OCI-LY7 (cell line): ENCODE data around the gene RSAD2. TPM values are rescaled to one million over a fixed set of nuclear protein-coding genes. Genes with fewer than 3 reads are reported as not detected.

Experiments
- BruUV-seq: library from RNA; stranded (reverse); fragments of 400-500 nt; replicated peaks from 2 replicates; lab custom pipeline; 2021; lab: Mats Ljungman, UMichigan
- CTCF ChIA-PET: fragments of 300-600 bp; sonication (Branson Sonifier 250); formaldehyde crosslinking; loops from one replicate; lab custom pipeline; 2022; ENCODE audit warnings: antibody characterized with exemption; ENCODE audit not compliant: unreplicated experiment; lab: Charles Lee
- POLR2A ChIA-PET: fragments of 300-600 bp; sonication (Branson Sonifier 250); formaldehyde crosslinking; loops from one replicate; lab custom pipeline; 2022; ENCODE audit warnings: antibody characterized with exemption; lab: Charles Lee
- DNase-seq: peaks from one replicate; pipeline ENCODE4 v3.0.0-alpha.2; 2015; ENCODE audit warnings: low spot score
- H2AFZ ChIP-seq: fragments of 200-600 bp; sonication (generic), shearing (Covaris generic); 2 replicates; pipeline ENCODE4 v1.6.1; 2014; ENCODE audit warnings: mild to moderate bottlenecking, antibody characterized with exemption, low read length, moderate library complexity
- H3K27ac ChIP-seq: fragments of 200-600 bp; sonication (generic); 2 replicates; pipeline ENCODE4 v1.5.1; 2014; ENCODE audit warnings: mixed run types, low read depth, mild to moderate bottlenecking, moderate library complexity, low read length, inconsistent platforms; ENCODE audit not compliant: poor library complexity, severe bottlenecking
- H3K36me3 ChIP-seq: fragments of 200-600 bp; sonication (generic); 2 replicates; pipeline ENCODE4 v1.6.1; 2014; ENCODE audit warnings: mild to moderate bottlenecking, antibody characterized with exemption, low read length, moderate library complexity, mixed read lengths; ENCODE audit not compliant: insufficient read depth
- H3K4me1 ChIP-seq: fragments of 200-600 bp; sonication (generic); 2 replicates; pipeline ENCODE4 v1.5.1; 2014; ENCODE audit warnings: mild to moderate bottlenecking, low read length; ENCODE audit not compliant: insufficient read depth, poor library complexity, severe bottlenecking
- H3K4me2 ChIP-seq: fragments of 200-600 bp; sonication (generic); 2 replicates; pipeline ENCODE4 v1.6.1; 2014; ENCODE audit warnings: mild to moderate bottlenecking, low read length
- H3K4me3 ChIP-seq: fragments of 200-600 bp; sonication (generic); 2 replicates; pipeline ENCODE4 v1.5.1; 2014; ENCODE audit warnings: mild to moderate bottlenecking, low read depth, low read length; ENCODE audit not compliant: poor library complexity, severe bottlenecking
- H3K79me2 ChIP-seq: fragments of 200-600 bp; sonication (generic); 2 replicates; pipeline ENCODE4 v1.6.1; 2016; ENCODE audit warnings: low read depth, mild to moderate bottlenecking, low read length, moderate library complexity, mixed read lengths; ENCODE audit not compliant: insufficient read depth
- H3K9me2 ChIP-seq: fragments of 200-600 bp; sonication (generic); 2 replicates; pipeline ENCODE4 v1.6.1; 2016; ENCODE audit warnings: mild to moderate bottlenecking, low read length, mixed read lengths; ENCODE audit not compliant: insufficient read depth
- H3K9me3 ChIP-seq: fragments of 200-600 bp; sonication (generic); 2 replicates; pipeline ENCODE4 v1.6.1; 2014; ENCODE audit warnings: mild to moderate bottlenecking, mixed run types, low read length, mixed read lengths
- H4K20me1 ChIP-seq: fragments of 200-600 bp; sonication (generic); 2 replicates; pipeline ENCODE4 v1.6.1; 2014; ENCODE audit warnings: mild to moderate bottlenecking, antibody characterized with exemption, low read length, moderate library complexity, mixed read lengths; ENCODE audit not compliant: insufficient read depth
- CTCF ChIP-seq: fragments of 200-600 bp; sonication (generic); conservative IDR thresholded peaks from 2 replicates; pipeline ENCODE4 v1.5.1; 2014; ENCODE audit warnings: mild to moderate bottlenecking, antibody characterized with exemption, low read length, moderate library complexity, mixed read lengths
- EZH2phosphoT487 ChIP-seq: fragments of 200-600 bp; sonication (generic); IDR thresholded peaks from 2 replicates; pipeline ENCODE4 v1.6.1; 2018; ENCODE audit warnings: low read depth, borderline replicate concordance, mild to moderate bottlenecking, mixed run types, antibody characterized with exemption, low read length, moderate library complexity, mixed read lengths
- intact Hi-C: fragments of 100-400 bp; cut with micrococcal nuclease; formaldehyde crosslinking; loops from one replicate; pipeline ENCODE4 v1.10.0; 2022; ENCODE audit not compliant: unreplicated experiment
- total RNA-seq, 2 experiments: library from RNA; depleted of rRNA in 1 of 2; stranded (reverse); fragments of >200 nt in 1 of 2; shearing (Covaris generic) in 1 of 2; gene quantifications; 2 replicates each; pipeline ENCODE4 v1.2.3, GENCODE V29; 2014 to 2022

Gene RSAD2
- total RNA-seq, 2 experiments from 2014 or later: not detected

GRCh38 chr2:6913415-6914157 is 36.0 kb downstream of the RSAD2 start:
- CTCF ChIA-PET: no interaction called here
- Histone ChIP-seq H3K4me3 (no peak overlapping the region), H3K9me3 (no peaks in the 10 kb centered on the region), H4K20me1 (no peaks in the 10 kb centered on the region), H3K27ac (no peak overlapping the region), H3K4me2 (no peak overlapping the region), H3K36me3 (no peaks in the 10 kb centered on the region), H3K79me2 (no peaks in the 10 kb centered on the region), H2AFZ (no peak overlapping the region), H3K9me2 (no peaks in the 10 kb centered on the region), H3K4me1 (peaks cover 2% of the 10 kb centered on the region)
- no peak for TF ChIP-seq EZH2phosphoT487
- TF ChIP-seq CTCF: no peak
- intact Hi-C loops: no loop called here
- no TSS peak for BruUV-seq
- POLR2A ChIA-PET: interaction anchor here (0.6 kb wide), 1 partner anchor 8 kb away, joined by 3 read pairs; no protein-coding TSS in a partner anchor
- no peak for DNase-seq

- no peaks in the 10 kb centered on the region for H4K20me1 ChIP-seq
- no peak overlapping the region for H2AFZ ChIP-seq
- ChIA-PET CTCF (no interaction called here), POLR2A (no interaction called here)
- H3K79me2 ChIP-seq: no peaks in the 10 kb centered on the region
- no peak overlapping the region for H3K27ac ChIP-seq
- intact Hi-C loops: no loop called here
- peaks cover 2% of the 10 kb centered on the region for H3K4me1 ChIP-seq
- no TSS peak for BruUV-seq
- H3K36me3 ChIP-seq: no peaks in the 10 kb centered on the region
- no peaks in the 10 kb centered on the region for H3K9me2 ChIP-seq
- no peak overlapping the region for H3K4me3 ChIP-seq
- no peaks in the 10 kb centered on the region for H3K9me3 ChIP-seq
- DNase-seq: no peak
- no peak overlapping the region for H3K4me2 ChIP-seq
- TF ChIP-seq EZH2phosphoT487 (no peak), CTCF (no peak)
Measured at GRCh38 chr2:6914828-6915227, 37.3 kb downstream of the RSAD2 start.

GRCh38 chr2:6915399-6915798 is 37.8 kb downstream of the RSAD2 start:
- ChIA-PET POLR2A (interaction anchor here (1.2 kb wide), 1 partner anchor 18 kb away, joined by 3 read pairs; no protein-coding TSS in a partner anchor), CTCF (no interaction called here)
- no peak overlapping the region for H3K4me2 ChIP-seq
- H3K79me2 ChIP-seq: no peaks in the 10 kb centered on the region
- BruUV-seq: no TSS peak
- no peak for DNase-seq
- peaks cover 2% of the 10 kb centered on the region for H3K4me1 ChIP-seq
- H3K9me2 ChIP-seq: no peaks in the 10 kb centered on the region
- H3K9me3 ChIP-seq: no peaks in the 10 kb centered on the region
- no peak overlapping the region for H3K27ac ChIP-seq
- intact Hi-C loops: no loop called here
- no peaks in the 10 kb centered on the region for H4K20me1 ChIP-seq
- H3K4me3 ChIP-seq: no peak overlapping the region
- no peak for TF ChIP-seq EZH2phosphoT487
- no peak for TF ChIP-seq CTCF
- no peak overlapping the region for H2AFZ ChIP-seq
- H3K36me3 ChIP-seq: no peaks in the 10 kb centered on the region
